Measurements from ENCODE around the gene ANKRD52.

DNA sequence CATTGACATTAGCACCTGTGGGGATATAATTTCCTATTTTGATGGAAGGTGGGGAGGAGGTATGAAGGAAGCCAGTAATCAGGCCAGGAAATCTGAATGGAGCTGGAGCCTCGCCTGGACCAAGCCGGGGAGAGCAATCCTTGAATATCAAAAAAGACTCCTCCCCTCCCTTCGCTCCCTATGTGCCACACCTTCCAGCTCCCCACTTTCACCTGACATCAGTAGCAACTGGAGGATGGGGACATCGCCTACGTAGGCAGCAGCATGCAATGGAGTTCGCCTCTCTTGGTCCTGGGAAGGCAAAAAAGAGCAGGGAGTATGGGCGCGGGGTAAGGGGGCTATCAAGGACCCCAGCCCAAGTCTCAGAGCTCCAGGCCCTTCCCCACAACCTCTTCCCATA is 1.1 kb downstream of the ANKRD52 start:
- no peak for TF ChIP-seq RAD51 (IDR thresholded peaks at IDR 0.05; ENCODE audit: borderline replicate concordance, low read depth)
- TF ChIP-seq SOX6 (IDR thresholded peaks at IDR 0.05) = no peak
- no peak for TF ChIP-seq IRF9 (tag; IDR thresholded peaks at IDR 0.05)
- no peak for TF ChIP-seq CTCF (IDR thresholded peaks at IDR 0.05 in 2 of 3, conservative IDR thresholded peaks at IDR 0.05 in 1 of 3; ENCODE audit: insufficient read depth in 2 of 3, low read depth in 1 of 3, low read length in 3 of 3)
- no peak for TF ChIP-seq ESRRA (IDR thresholded peaks at IDR 0.05; ENCODE audit: borderline replicate concordance, low read depth)
- TF ChIP-seq POLR2A (conservative IDR thresholded peaks at IDR 0.05) = no peak

Data from K562 (cell line).